Measurements from ENCODE around the gene RPL37.

GRCh38 chr5:40838086-40838485 lies 3.1 kb upstream of the RPL37 start:
- TF ChIP-seq CTCF (IDR thresholded peaks at IDR 0.05) (no peak), POLR2A (IDR thresholded peaks at IDR 0.05) (no peak)

Data from Peyer's patch (tissue), 4 donors.